HG02938 (cell line): ENCODE results near the gene ODF2L.
A peak's percentile ranks its signal among the peaks of the same experiment; 100 is the strongest.
"Not testable (repeated sequence)": the region's sequence is repeated elsewhere in the genome, so short reads cannot be mapped to it uniquely, and the experiment has no call there.

Experiments used
- ATAC-seq: cut with Tn5 transposase; IDR thresholded peaks from one replicate; pipeline ENCODE4 v1.9.1; 2021; ENCODE audit warnings: mild to moderate bottlenecking, moderate library complexity; ENCODE audit not compliant: unreplicated experiment

Gene ODF2L

GRCh38 chr1:86387916-86388627 is 8.1 kb downstream of the ODF2L start:
- ATAC-seq: no peak

- no peak for ATAC-seq
These were observed 13.2 kb downstream of the ODF2L start for GRCh38 chr1:86382878-86383277.

- no peak for ATAC-seq
These were observed 14.9 kb downstream of the ODF2L start for GRCh38 chr1:86381223-86381622.

- ATAC-seq: peak; percentile 84
These were observed 15.8 kb downstream of the ODF2L start for GRCh38 chr1:86380257-86380861.

GRCh38 chr1:86378813-86379212 is 17.3 kb downstream of the ODF2L start:
- ATAC-seq: no peak

- no peak for ATAC-seq
These were observed 18.8 kb downstream of the ODF2L start for GRCh38 chr1:86377341-86377740.

- no peak for ATAC-seq
These were observed 20.4 kb downstream of the ODF2L start for GRCh38 chr1:86375688-86376087.

- no peak for ATAC-seq
These were observed 25.5 kb downstream of the ODF2L start for GRCh38 chr1:86370601-86371022.

GRCh38 chr1:86365896-86366295 is 30.2 kb downstream of the ODF2L start:
- ATAC-seq: no peak

GRCh38 chr1:86362807-86363206 is 33.3 kb downstream of the ODF2L start:
- ATAC-seq: no peak

- ATAC-seq: no peak
These were observed 38.3 kb downstream of the ODF2L start for GRCh38 chr1:86357796-86358195.

- ATAC-seq: no peak
These were observed 39.9 kb downstream of the ODF2L start for GRCh38 chr1:86356247-86356646.

- no peak for ATAC-seq
These were observed 44.0 kb downstream of the ODF2L start for GRCh38 chr1:86352086-86352485.

- ATAC-seq: not testable (repeated sequence)
These were observed 45.9 kb downstream of the ODF2L start for GRCh38 chr1:86350230-86350629.

GRCh38 chr1:86346388-86346787 is 49.7 kb downstream of the ODF2L start:
- ATAC-seq: no peak

- no peak for ATAC-seq
These were observed 51.1 kb downstream of the ODF2L start for GRCh38 chr1:86345042-86345441.

- no peak for ATAC-seq
These were observed 56.2 kb downstream of the ODF2L start for GRCh38 chr1:86339906-86340305.

GRCh38 chr1:86339014-86339812 is 56.9 kb downstream of the ODF2L start:
- ATAC-seq: no peak

GRCh38 chr1:86335916-86336315 is 60.2 kb downstream of the ODF2L start:
- ATAC-seq: no peak

GRCh38 chr1:86325264-86325663 is 70.9 kb downstream of the ODF2L start:
- no peak for ATAC-seq

- ATAC-seq: no peak
These were observed 71.8 kb downstream of the ODF2L start for GRCh38 chr1:86324130-86324822.
